IPS-18c (cell line): ENCODE data around the gene ZIC2.
"Not testable (repeated sequence)": the region's sequence is repeated elsewhere in the genome, so short reads cannot be mapped to it uniquely, and the experiment has no call there.

ENCODE experiments used
- H3K4me3 ChIP-seq: 2 replicates; pipeline ENCODE4 v1.7.0; 2013; ENCODE audit warnings: low read depth, mild to moderate bottlenecking, low read length, moderate library complexity; ENCODE audit not compliant: insufficient read depth
- H3K9me3 ChIP-seq: one replicate; pipeline ENCODE4 v1.6.1; 2013; ENCODE audit warnings: mild to moderate bottlenecking, low read length, moderate library complexity; ENCODE audit not compliant: control insufficient read depth, insufficient read depth

Gene ZIC2

GRCh38 chr13:99981735-99982035 lies at the start of gene ZIC2:
TSS of gene ZIC2 (plus strand) at chr13:99981784. CDS start at chr13:99982065, 281 bp downstream.
- H3K4me3 ChIP-seq, result peak within 1 kb of the TSS; percentile 91
- H3K9me3 ChIP-seq, result peaks cover 5% of the 10 kb centered on the region

DNA sequence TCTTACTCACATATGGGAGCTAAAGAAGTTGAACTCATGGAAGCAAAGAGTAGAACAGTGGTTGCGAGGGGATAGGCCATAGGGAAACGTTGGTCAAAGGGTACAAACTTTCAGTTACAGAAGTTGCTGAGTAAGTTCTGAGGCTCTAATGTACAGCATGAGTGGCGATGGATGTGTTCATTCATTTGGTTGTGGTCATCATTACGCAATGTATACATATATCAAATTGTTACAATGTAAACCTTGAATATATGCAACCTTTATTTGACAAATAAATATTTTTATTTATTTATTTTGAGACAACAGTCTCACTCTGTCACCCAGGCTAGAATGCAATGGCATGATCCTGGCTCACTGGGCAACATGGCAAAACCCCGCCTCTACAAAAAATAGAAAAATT lies 48.7 kb upstream of the ZIC2 start:
- H3K9me3 ChIP-seq, result peaks cover 2% of the 10 kb centered on the region
- H3K4me3 ChIP-seq, result no peak overlapping the region

GRCh38 chr13:99935772-99936171 lies 45.8 kb upstream of the ZIC2 start:
- Histone ChIP-seq H3K4me3 (no peak overlapping the region), H3K9me3 (peaks cover 2% of the 10 kb centered on the region)

- Histone ChIP-seq H3K4me3 (no peak overlapping the region), H3K9me3 (peaks cover 2% of the 10 kb centered on the region)
Measured at GRCh38 chr13:99938635-99939034, 42.9 kb upstream of the ZIC2 start.

DNA sequence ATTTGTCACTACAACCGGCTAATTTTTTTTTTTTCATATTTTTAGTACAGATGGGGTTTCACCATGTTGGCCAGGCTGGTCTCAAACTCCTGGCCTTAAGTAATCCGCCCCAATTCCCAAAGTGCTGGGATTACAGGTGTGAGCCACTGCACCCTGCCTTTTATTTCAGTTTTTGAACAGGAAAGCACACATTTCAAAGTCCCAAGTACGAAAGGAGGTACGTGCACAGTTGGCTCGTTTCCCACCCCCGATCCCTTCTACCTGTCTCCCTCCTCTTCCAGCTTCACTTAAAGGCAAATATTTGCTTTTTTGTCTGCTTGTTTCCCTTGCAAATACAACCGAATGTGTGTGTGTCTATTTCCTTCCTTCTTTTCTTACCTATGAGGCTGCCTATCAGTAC lies 40.5 kb upstream of the ZIC2 start:
- no peak overlapping the region for H3K4me3 ChIP-seq
- H3K9me3 ChIP-seq, result no peaks in the 10 kb centered on the region

- H3K9me3 ChIP-seq, result no peaks in the 10 kb centered on the region
Measured at GRCh38 chr13:99941911-99942310, 39.7 kb upstream of the ZIC2 start.

DNA sequence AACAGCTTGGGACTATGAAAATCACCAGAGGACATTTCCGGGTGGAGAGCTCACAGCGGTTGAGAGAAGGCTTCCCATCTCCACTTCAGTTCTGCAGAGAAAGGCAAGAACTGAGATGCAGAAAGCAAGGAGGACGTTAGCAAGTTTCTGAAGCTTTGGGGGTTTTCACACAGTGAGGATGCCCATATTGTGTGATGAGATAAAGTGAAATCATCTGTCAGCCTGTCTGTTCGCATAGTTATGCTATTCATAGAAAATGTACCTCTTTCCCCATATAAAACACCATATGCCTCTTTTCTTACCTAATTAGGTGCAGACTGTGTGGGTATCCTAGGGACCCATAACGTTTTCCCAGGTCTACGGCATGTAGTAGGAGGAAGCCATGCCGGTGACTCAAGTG lies 37.5 kb upstream of the ZIC2 start:
- H3K4me3 ChIP-seq, result no peak overlapping the region
- H3K9me3 ChIP-seq, result no peaks in the 10 kb centered on the region

More at GRCh38 chr13:99941911-99942310, 39.7 kb upstream of the ZIC2 start:
- no peak overlapping the region for H3K4me3 ChIP-seq

GRCh38 chr13:99944606-99945005 lies 37.0 kb upstream of the ZIC2 start:
- Histone ChIP-seq H3K9me3 (no peaks in the 10 kb centered on the region), H3K4me3 (no peak overlapping the region)

- H3K4me3 ChIP-seq, H3K9me3 ChIP-seq: not testable (repeated sequence)
Measured at GRCh38 chr13:99945515-99945914, 36.1 kb upstream of the ZIC2 start.

DNA sequence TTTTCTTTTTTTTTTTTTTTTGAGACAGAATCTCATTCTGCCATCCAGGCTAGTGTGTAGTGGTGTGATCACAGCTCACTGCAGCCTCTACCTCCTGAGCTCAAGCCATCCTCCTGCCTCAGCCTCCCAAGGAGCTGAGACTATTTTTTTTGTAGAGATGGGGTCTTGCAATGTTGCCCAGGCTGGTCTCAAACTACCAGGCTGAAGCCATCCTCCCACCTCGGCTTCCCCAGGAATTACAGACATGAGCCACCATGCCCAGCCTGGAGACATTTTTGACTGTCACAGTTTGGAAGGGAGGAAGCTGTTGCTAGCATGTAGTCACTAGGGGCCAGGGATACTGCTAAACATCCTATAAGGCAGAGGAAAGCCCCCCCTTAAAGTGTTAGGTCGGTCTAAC lies 33.9 kb upstream of the ZIC2 start:
- Histone ChIP-seq H3K4me3 (no peak overlapping the region), H3K9me3 (no peaks in the 10 kb centered on the region)

DNA sequence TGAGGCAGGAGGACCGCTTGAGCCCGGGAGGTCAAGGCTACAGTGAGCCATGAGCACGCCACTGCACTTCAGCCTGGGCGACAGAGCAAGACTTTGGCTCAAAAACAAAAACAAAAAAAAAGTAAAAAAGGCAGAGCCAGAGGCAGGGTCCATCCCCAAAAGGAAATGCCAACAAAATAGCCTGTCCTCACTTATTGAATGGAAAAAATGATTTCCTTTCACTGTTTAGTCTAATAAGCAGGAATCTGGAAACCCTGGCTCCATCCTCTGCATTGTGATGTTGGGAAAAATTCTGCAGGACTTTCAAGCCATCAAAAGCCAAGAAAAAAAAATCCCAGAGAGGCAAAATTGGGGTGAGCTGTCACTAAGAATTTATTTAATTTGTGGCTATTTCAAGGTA lies 33.2 kb upstream of the ZIC2 start:
- Histone ChIP-seq H3K4me3 (no peak overlapping the region), H3K9me3 (no peaks in the 10 kb centered on the region)

GRCh38 chr13:99948907-99949678 lies 32.5 kb upstream of the ZIC2 start:
- Histone ChIP-seq H3K4me3 (no peak overlapping the region), H3K9me3 (no peaks in the 10 kb centered on the region)

- no peak overlapping the region; the same call in 1 of the 2 replicates for H3K4me3 ChIP-seq
- H3K9me3 ChIP-seq, result no peaks in the 10 kb centered on the region
Measured at GRCh38 chr13:99949679-99950413, 31.7 kb upstream of the ZIC2 start.

DNA sequence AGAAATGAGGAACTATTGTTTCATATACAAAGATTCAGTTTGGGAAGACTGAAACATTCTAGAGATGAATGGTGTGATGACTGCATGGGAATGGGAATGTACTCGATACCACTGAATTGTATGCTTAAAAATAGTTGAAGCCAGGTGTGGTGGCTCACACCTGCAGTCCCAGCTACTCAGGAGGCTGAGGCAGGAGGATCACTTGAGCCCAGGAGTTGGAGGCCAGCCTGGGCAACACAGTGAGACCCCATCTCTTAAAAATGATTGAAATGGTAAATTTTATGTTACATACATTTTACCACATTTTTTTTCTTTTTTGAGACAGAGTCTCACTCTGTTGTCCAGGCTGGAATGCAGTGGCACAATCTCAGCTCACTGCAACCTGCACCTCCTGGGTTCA lies 29.9 kb upstream of the ZIC2 start:
- H3K4me3 ChIP-seq, H3K9me3 ChIP-seq: not testable (repeated sequence)

DNA sequence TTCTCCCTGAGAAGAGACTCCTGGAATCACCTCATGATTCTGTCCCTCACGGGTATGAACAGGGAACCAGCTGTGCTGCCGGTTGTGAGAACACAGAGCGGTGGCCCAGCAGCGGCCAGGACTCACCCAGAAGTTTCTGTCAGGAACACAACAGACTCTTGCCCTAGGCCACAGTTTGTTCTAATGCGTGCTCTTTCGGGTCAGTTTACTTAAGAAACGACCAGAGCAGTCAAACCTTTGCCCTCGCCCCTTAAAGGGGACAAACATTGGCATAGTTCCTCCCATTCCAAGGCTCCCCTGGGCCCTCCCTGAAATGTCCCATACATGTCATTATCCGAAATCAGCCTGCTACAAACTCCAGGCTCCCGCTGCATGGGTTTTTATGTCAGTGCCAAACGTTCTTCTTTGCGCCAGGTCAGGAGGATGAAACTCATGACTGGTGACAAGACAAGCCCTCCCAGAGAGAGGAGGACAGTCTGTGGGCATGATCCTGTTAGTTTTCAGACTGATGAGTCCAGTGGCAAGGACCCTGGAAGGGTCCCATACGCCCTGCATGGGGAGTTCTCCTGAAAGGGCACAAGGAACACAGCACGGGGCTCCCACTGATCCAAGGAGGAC lies 28.3 kb upstream of the ZIC2 start:
- Histone ChIP-seq H3K4me3 (no peak overlapping the region), H3K9me3 (no peaks in the 10 kb centered on the region)

- Histone ChIP-seq H3K9me3 (no peaks in the 10 kb centered on the region), H3K4me3 (peak overlapping the region; percentile 70; the same call in 1 of the 2 replicates)
Measured at GRCh38 chr13:99955107-99955746, 26.4 kb upstream of the ZIC2 start.

DNA sequence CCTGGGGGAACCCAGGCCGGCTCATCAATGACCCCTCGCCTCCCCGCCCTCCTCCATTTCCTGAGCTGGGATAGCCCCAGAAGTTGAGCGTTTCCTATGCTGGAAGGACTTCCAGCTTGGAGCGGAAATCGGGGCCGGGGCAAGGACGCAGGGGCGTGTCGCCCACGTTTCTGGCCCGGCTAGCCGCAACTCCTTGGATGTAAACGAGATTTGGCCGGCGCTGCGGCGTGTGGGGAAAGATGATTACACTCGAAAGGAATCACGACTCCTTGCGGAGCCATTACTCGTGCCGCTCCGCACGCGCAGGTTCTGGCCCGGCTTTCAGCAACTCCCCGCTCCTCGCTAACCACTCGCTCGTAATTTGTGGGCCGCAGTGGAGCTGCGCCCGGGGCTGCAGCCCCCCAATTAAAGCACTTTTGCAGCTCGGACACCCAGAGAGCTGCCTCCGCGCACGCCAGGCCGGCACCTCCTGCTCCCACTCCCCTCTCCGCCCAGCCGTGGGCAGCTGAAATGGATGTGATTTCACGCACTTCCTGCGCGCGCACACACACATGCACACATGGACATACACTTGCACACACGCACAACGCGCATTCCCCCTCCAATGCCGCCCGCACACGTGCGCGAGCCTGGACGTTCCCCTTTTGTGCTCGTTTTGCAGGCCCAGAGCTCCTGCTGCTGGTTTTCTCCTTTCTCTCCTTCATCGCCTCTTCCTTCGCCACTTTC lies 25.7 kb upstream of the ZIC2 start:
- Histone ChIP-seq H3K4me3 (peak overlapping the region; percentile 70), H3K9me3 (no peaks in the 10 kb centered on the region)
